Natural killer cell (primary cell): Measurements from ENCODE around the gene SPRTN. TPM values are rescaled to one million over a fixed set of nuclear protein-coding genes. Genes with fewer than 3 reads are reported as not detected.

Experiments
- ATAC-seq, 3 donors: fragments of 150-1000 bp in 2 of 3; fragments of 200-7000 bp in 1 of 3; cut with Tn5 transposase; 1 replicate in 1 of 3; 2 replicates in 2 of 3; pipeline ENCODE4 v1.10.0; 2021; ENCODE audit warnings: mild to moderate bottlenecking in 2 of 3, moderate library complexity in 2 of 3
- DNase-seq, 2 donors: peaks; one replicate each; pipeline versions ENCODE4 v3.0.0 to v3.0.0-alpha.2; 2013 to 2021; ENCODE audit warnings: mixed read lengths in 1 of 2
- H3K27ac ChIP-seq: one replicate; pipeline ENCODE4 v1.5.1; 2013; ENCODE audit warnings: mild to moderate bottlenecking, low read length
- H3K27me3 ChIP-seq: one replicate; pipeline ENCODE4 v1.6.1; 2013; ENCODE audit warnings: low read length; ENCODE audit not compliant: control insufficient read depth, insufficient read depth
- H3K36me3 ChIP-seq: one replicate; pipeline ENCODE4 v1.6.1; 2013; ENCODE audit warnings: low read length; ENCODE audit not compliant: control insufficient read depth, insufficient read depth
- H3K4me1 ChIP-seq: one replicate; pipeline ENCODE4 v1.6.1; 2013; ENCODE audit warnings: low read length; ENCODE audit not compliant: control insufficient read depth, insufficient read depth
- H3K4me3 ChIP-seq: one replicate; pipeline ENCODE4 v1.5.1; 2013; ENCODE audit warnings: low read length
- H3K9me3 ChIP-seq: one replicate; pipeline ENCODE4 v1.6.1; 2013; ENCODE audit warnings: low read length; ENCODE audit not compliant: control insufficient read depth, insufficient read depth
- H3K27ac Mint-ChIP-seq, 2 donors: one replicate each; pipeline ENCODE4 v1.8.0; 2022; ENCODE audit warnings: mild to moderate bottlenecking in 2 of 2, mixed read lengths in 2 of 2, moderate library complexity in 1 of 2
- H3K27me3 Mint-ChIP-seq, 2 donors: one replicate each; pipeline ENCODE4 v1.8.0; 2022; ENCODE audit warnings: low read depth in 2 of 2, mixed read lengths in 2 of 2
- H3K36me3 Mint-ChIP-seq: one replicate; pipeline ENCODE4 v1.8.0; 2022; ENCODE audit warnings: mixed read lengths
- H3K4me1 Mint-ChIP-seq, 2 donors: one replicate each; pipeline ENCODE4 v1.8.0; 2022; ENCODE audit warnings: mixed read lengths in 2 of 2
- H3K4me3 Mint-ChIP-seq: one replicate; pipeline ENCODE4 v1.8.0; 2022; ENCODE audit warnings: mild to moderate bottlenecking, moderate library complexity, mixed read lengths
- H3K9me3 Mint-ChIP-seq, 2 donors: one replicate each; pipeline ENCODE4 v1.8.0; 2022; ENCODE audit warnings: mixed read lengths in 2 of 2
- WGBS: methylation state at CpG from one replicate; pipeline ENCODE4 v1.1.7; 2013; ENCODE audit warnings: missing lambda C conversion rate; ENCODE audit not compliant: insufficient coverage; 5-methylcytosine and 5-hydroxymethylcytosine counted together
- intact Hi-C: fragments of 100-400 bp; cut with micrococcal nuclease; formaldehyde crosslinking; loops from one replicate; pipeline ENCODE4 v1.14.2; 2022
- total RNA-seq, 4 donors: library from RNA; stranded (reverse); fragments of 120-200 nt in 1 of 4; gene quantifications; one replicate each; pipeline versions ENCODE4 v1.2.3 to v1.2.4, GENCODE V29; 2013 to 2022
- TF ChIP-seq, protein P1 (sequence below): fragments of 200-600 bp; IDR thresholded peaks from one replicate; pipeline ENCODE4 v1.8.0; 2022; ENCODE audit warnings: antibody characterized with exemption

The SPRTN gene
- total RNA-seq, 3 donors from 2014 or later (not counting 1 experiment from before 2014, with no cell fraction given), result 31.1 to 42.6 (median 36.6) TPM

DNA sequence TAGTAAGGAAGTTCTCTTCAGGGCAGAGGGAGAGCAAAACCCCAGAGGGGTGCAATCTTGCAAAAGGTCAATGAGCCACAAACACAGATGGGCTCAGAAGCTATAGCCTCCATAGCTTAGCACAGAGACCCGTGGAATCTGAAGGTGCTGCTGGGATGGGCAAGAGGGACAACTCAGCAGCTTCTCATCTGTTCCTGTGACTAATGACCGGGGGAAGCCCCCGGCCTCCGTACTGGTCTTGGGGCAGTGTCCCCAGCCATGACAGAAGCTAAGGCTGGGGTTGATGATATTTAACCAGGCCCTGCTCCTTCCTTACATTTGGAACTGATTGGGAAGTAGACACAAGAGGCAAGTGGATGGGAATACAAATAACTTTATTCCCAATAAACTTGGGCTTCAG is 19.5 kb upstream of the SPRTN start:
- 96% methylated on average over 4 of the region's 4 CpGs for WGBS
- H3K27ac ChIP-seq, result no peak overlapping the region
- Mint-ChIP-seq H3K36me3 (no peaks in the 10 kb centered on the region), H3K27ac (no peak overlapping the region), H3K9me3 (no peaks in the 10 kb centered on the region), H3K4me3 (no peak overlapping the region), H3K27me3 (peaks cover 0 to 6% of the 10 kb centered on the region in 2 donors), H3K4me1 (peaks cover 0 to 5% of the 10 kb centered on the region in 2 donors)
- H3K36me3 ChIP-seq, result no peaks in the 10 kb centered on the region
- TF ChIP-seq, protein P1, sequence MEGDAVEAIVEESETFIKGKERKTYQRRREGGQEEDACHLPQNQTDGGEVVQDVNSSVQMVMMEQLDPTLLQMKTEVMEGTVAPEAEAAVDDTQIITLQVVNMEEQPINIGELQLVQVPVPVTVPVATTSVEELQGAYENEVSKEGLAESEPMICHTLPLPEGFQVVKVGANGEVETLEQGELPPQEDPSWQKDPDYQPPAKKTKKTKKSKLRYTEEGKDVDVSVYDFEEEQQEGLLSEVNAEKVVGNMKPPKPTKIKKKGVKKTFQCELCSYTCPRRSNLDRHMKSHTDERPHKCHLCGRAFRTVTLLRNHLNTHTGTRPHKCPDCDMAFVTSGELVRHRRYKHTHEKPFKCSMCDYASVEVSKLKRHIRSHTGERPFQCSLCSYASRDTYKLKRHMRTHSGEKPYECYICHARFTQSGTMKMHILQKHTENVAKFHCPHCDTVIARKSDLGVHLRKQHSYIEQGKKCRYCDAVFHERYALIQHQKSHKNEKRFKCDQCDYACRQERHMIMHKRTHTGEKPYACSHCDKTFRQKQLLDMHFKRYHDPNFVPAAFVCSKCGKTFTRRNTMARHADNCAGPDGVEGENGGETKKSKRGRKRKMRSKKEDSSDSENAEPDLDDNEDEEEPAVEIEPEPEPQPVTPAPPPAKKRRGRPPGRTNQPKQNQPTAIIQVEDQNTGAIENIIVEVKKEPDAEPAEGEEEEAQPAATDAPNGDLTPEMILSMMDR, result no peak
- no peak for DNase-seq
- H3K27me3 ChIP-seq, result no peaks in the 10 kb centered on the region
- intact Hi-C loops, result no loop called here
- H3K4me1 ChIP-seq, result no peaks in the 10 kb centered on the region
- H3K4me3 ChIP-seq, result no peak overlapping the region
- H3K9me3 ChIP-seq, result no peaks in the 10 kb centered on the region
- ATAC-seq, result no peak

DNA sequence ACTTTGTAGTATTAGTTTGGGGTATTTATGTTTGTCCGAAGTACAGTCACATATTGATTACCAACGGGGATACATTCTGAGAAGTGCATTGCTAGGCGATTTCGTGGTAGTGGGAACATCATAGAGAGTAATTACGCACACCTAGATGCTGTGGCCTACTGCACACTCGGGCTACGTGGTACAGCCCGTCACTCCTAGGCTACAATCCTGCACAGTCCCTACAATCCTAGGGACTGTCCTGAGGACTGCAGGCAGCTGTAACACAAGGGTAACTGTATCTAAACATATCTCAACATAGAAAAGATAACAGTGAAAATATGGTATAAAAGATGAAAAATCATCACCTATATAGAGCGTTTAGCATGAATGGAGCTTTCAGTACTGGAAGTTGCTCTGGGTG is 19.0 kb upstream of the SPRTN start:
- Histone ChIP-seq H3K36me3 (no peaks in the 10 kb centered on the region), H3K27ac (no peak overlapping the region), H3K4me1 (no peaks in the 10 kb centered on the region), H3K4me3 (no peak overlapping the region), H3K9me3 (no peaks in the 10 kb centered on the region), H3K27me3 (no peaks in the 10 kb centered on the region)
- intact Hi-C loops, result no loop called here
- no peak overlapping the region for H3K27ac Mint-ChIP-seq
- no peaks in the 10 kb centered on the region for H3K36me3 Mint-ChIP-seq
- peaks cover 0 to 6% of the 10 kb centered on the region in 2 donors for H3K27me3 Mint-ChIP-seq
- peaks cover 0 to 5% of the 10 kb centered on the region in 2 donors for H3K4me1 Mint-ChIP-seq
- no peaks in the 10 kb centered on the region for H3K9me3 Mint-ChIP-seq
- WGBS, result 91% methylated on average over 8 of the region's 9 CpGs
- TF ChIP-seq, protein P1, result no peak
- H3K4me3 Mint-ChIP-seq, result no peak overlapping the region
- DNase-seq (no peak), ATAC-seq (peak in 1 of 3 donors; percentile 23)

DNA sequence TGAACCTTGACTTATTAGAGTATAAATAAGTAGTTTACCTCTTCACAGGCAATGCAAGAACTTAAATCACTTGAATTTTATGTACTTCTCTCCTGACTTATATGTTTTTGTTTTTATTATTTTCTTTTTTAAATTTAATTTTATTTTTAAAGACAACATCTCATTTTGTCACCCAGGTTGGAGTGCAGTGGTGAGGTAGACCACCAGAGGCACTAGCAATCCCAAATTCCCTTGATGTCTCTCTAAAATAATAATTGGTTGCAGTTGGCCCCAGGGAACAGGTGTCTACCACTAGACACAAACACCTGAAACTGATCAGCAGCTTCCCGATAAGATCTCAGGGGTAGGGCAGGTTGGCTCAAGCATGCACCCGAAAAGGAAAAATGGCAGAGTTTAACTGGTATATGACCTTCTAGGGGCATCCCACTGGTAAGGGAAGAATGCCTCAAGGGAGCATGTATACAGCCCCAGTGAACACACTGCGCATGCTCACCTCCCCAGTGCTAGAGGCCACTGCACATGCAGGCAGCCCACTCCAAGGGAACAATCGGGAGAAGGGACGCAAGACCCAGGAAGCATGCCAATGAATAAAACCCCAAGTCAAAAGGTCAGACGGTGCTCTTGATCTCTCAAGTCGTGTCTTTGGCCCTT is 15.1 kb upstream of the SPRTN start:
- Histone ChIP-seq H3K36me3 (no peaks in the 10 kb centered on the region), H3K4me1 (no peaks in the 10 kb centered on the region), H3K27ac (no peak overlapping the region), H3K4me3 (no peak overlapping the region), H3K9me3 (no peaks in the 10 kb centered on the region), H3K27me3 (no peaks in the 10 kb centered on the region)
- intact Hi-C loops, result no loop called here
- DNase-seq, result no peak
- no peak for ATAC-seq
- 88% methylated on average over 7 of the region's 7 CpGs for WGBS
- no peaks in the 10 kb centered on the region for H3K9me3 Mint-ChIP-seq
- no peaks in the 10 kb centered on the region for H3K4me1 Mint-ChIP-seq
- no peaks in the 10 kb centered on the region for H3K27me3 Mint-ChIP-seq
- H3K4me3 Mint-ChIP-seq, result no peak overlapping the region
- no peak overlapping the region for H3K27ac Mint-ChIP-seq
- TF ChIP-seq, protein P1, result no peak
- H3K36me3 Mint-ChIP-seq, result no peaks in the 10 kb centered on the region

DNA sequence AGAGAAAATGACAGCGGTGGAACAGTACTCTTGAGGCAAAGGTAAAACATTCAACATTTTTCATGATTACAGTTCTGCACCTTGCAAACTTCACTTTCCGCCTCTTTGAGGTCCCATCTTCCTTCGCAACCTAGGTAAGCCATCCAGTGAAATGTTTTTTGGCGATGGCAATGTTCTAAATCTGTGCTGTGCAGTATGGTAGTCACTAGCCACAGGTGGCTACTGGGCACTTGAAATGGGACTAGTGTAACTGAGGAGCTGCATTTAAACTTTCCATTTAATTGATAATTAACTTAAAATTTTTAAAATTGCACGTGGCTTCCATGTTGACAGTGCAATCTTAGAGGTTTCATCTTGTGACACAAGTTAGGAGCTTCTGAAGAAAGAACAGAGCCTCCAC is 13.4 kb upstream of the SPRTN start:
- no peaks in the 10 kb centered on the region for H3K27me3 ChIP-seq
- no peak overlapping the region for H3K4me3 Mint-ChIP-seq
- intact Hi-C loops, result no loop called here
- no peak overlapping the region for H3K27ac ChIP-seq
- H3K27me3 Mint-ChIP-seq, result no peaks in the 10 kb centered on the region
- 86% methylated on average over 4 of the region's 5 CpGs for whole genome bisulfite sequencing
- no peak overlapping the region for H3K27ac Mint-ChIP-seq
- peaks cover 8 to 9% of the 10 kb centered on the region in 2 donors for H3K4me1 Mint-ChIP-seq
- TF ChIP-seq, protein P1, result no peak
- H3K9me3 ChIP-seq, result no peaks in the 10 kb centered on the region
- H3K4me3 ChIP-seq, result no peak overlapping the region
- no peaks in the 10 kb centered on the region for H3K36me3 ChIP-seq
- DNase-seq, result no peak
- H3K9me3 Mint-ChIP-seq, result no peaks in the 10 kb centered on the region
- no peak for ATAC-seq
- H3K36me3 Mint-ChIP-seq, result no peaks in the 10 kb centered on the region
- no peaks in the 10 kb centered on the region for H3K4me1 ChIP-seq
